Central memory CD4-positive, alpha-beta T cell (primary cell): Measurements from ENCODE around the gene SOX18.

Experiments used
- DNase-seq: peaks from one replicate; pipeline ENCODE4 v3.0.0; 2022

Gene SOX18

DNA sequence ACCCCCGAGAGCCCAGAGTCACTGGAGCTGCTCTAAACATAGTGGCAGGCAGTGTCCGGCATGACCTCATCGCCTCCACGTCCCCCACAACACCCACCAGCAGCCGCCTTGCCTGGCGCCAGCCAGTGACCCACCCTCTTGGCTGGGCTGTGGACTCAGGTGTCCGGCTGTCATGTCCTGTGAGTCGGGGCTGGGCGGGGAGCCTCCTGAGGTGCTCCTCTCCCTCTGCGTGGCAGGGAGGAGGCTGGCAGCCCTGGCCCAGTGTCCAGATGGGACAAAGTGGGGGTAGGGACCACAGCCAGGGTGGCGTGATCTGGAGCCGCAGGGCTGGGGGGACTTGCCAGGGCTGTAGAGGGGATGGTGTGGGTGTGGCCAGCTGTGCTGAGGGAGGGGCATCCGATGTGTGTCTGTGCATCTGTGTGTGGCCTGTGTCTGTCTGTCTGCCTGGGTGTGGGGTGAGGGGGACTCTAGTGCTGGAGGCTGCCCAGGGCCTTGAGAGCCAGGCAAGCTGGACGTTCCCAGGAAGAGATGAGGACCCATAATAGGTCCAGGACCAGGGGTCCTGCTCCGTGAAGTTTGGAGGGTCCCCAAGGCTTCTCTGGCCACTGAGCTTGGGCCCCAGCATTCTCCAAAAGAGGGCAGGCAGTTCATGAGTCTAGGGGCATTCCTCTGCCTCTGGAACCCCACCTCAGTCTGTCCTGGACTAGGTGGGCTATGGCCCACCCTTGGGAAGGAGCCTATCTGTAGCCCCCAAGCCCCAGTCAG lies 2.3 kb upstream of the SOX18 start:
- DNase-seq = no peak

DNA sequence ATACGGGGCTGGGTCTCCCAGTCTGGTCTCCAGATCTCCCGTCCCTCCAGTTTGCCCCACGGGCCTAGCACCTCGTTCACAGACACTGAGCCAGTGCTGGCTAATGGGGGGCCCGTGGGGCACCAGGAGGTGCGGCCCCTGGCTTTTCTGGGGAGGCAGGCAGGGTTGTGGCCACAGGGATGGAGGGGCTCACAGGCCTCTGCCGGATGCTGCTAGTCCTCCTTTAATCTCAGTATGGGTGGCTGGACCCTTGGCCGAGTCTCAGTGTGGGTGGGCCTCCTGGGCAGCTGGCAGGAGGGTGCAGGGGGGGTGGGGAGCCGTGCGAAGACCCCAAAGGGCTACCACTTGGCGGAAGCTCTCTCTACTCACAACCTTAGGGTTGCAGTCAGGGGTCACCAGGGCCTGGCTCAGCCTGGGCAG lies 1.6 kb upstream of the SOX18 start:
- no peak for DNase-seq

DNA sequence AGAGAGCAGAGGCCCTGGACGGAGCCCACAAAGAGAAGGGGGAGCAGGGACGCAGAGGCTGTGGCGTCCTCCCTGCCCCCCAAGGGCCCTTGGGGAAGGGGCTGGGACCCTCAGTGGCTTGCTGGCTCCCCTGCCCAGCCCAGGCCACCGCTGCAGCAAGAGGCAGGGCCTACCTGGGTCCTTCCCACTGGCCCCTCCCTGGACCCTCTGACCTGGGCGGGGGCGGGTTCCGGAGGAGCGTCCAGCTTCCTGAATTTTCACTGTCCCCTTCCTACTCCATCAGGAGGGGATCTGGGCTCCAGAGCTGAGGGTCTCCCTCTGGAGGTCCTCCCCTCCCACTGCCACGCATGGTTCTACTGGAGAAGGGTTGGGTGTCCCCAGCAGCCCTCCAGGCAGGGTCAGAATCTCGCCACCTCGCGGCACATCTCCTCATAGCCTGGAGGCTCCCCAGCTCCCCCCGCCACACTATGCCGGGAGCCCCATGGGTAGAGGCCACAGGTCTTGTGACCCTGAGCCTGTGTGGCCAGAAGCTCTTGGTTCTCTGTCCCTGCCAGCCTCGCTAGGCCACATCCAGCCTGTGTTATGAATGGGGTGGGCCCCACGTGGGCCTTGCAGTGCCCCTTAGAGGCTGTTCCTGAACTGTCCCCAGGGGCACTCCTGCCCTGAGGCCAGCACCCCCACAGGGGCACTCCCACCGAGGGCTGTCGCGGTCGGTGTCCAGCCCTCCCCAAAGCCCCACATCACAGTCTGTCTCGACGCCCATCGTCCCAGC lies 1.0 kb upstream of the SOX18 start:
- DNase-seq = no peak

DNA sequence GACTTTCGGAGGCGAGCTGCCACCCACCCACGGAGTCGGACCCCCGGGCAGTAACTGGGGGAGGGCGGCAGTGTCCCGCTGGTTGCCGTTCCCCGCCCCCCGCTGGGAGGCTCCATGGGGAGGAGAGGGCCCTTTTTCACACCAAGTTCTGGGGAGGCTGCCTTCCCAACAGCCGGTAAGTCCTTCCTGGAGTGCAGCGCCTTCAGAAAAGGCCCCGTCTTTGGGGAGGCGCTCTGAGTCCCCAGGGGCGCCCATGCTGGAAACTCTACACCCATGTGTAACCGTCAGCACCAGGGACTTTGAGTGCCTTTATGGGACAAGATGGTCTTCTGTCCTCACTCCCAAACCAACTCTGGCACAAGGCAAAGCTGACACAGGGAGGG lies 430 bp upstream of the SOX18 start:
- no peak for DNase-seq

DNA sequence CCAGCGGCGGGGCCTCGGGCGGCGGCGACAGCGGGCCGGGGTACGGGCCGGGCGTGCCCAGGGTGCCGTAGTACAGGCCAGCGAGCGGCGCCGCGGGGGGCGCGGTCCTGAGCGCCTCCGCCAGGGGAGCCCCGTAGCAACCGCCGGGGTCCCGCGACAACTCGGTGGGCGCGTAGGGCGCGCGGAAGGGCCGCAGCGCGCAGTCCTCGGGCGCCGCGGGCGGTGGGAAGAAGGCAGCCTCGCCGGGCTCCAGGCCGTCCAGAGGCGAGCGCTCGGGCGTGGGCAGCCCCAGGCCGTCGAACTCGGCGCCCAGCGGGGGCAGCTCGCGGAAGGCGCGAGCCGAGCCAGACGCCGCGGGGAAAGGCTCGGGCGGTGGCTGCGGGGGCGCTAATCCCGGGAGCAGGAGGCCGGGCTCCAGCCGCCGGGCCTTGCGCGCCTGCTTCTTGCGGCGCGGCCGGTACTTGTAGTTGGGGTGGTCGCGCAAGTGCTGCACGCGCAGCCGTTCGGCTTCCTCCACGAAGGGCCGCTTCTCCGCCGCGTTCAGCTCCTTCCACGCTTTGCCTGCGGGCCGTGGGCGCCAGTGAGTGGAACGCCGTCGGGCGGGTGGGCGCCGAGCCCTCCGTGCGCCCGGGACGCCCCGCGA lies 916 bp downstream of the SOX18 start:
- DNase-seq = no peak

DNA sequence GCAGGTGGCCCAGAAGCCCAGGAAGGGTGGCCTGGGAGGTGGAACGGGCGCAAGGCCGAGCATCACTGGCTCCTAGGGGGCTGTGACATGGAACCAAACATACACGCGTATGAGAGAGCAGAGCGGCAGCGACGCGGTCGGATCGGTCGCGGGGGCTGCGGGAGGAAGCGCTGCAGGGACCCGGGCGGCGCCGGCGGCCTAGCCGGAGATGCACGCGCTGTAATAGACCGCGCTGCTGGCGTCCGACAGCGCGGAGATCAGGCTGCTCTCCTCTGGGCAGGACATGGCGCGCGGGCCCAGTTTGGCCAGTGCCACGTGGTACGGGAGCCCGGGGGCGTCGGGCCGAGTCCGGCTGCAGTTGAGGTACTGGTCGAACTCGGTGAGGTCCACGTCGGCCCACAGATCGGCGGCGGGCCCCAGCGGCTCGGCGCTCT lies 1.5 kb downstream of the SOX18 start:
- DNase-seq = no peak

DNA sequence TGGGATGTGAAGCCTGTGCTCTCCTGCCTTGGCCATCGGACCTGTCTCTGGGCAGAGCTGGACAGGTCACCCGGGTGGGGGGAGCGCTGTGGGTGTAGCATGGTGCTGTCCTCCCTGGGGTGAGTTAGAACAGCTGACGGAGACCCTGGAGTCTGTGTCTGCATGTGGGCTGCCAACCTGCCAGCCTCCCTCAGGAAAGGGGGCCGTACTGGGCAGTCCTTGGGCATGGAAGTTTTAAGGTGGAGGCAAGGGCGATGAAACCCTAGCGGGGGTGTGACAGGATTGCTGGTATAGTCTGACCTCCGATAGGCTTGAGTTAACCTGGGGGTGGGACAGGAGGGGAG lies 2.4 kb downstream of the SOX18 start:
- no peak for DNase-seq

DNA sequence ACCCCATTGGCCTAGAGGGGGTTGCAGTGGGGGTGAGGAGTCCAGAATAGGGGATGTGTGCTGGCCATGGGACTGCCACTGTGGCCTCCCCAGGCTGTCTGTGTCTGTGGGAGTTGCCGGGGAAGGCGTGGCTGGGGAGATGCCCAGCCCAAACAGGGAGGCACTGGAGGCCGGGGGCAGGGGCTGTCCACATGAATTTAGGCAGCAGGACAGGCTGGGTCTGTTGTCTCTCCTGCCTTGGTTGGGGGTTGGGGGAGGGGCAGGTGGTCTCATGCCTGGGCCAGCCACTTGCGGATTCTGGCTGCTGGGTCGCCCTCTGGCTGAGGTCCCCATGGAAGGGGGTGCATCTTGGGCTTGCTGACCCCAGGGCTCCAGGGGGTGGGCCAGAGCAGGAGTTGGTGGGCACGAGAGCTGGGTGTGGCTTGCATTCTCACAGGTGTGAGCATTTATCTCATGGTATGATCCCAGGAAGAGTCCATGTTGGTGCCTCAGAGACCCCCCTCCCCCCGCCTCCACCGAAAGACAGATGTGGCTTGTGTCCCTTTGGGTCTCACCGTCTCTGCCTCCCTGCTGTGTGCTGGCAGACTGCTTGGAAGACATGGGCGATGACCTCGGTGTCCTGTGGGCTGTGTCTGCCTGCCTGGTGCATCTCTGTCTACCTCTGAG lies 4.0 kb downstream of the SOX18 start:
- DNase-seq = no peak

DNA sequence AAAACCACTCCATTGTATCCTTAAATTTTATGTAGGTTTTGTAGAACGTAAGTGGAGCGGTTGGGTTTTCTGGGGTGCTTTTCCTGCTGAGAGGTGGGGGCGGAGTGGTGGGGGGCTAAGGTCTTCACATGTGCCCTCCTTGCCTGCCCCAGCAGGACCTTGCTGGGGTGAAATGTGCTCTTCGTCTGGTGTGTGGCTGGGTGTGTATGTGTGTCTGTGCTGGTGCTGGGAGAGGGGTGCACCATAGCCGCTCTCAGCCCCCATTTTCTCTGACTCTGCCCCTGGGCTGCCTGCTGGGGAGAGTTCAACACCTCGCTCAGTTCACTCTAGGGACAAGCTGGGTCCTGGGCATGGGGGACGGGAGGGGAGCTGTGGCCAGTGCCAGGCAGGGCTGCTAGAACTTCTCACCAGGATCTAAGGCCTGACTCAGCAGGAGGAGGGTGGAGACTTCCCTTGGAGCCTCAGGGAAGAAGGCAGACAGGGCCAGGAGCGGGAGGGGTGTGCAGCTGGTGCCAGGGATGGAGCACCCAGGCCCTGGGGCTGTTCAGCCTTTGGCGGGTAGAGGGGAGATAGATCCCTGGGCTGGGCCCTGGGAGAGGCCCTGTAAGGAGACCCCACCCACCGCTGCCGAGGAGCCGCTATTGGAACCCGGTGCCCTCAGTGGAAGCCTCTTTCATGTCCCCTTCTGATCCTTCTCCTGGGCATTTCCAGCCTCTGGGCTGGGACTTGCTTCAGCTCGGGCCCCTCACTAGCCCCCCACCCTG lies 4.8 kb downstream of the SOX18 start:
- no peak for DNase-seq

DNA sequence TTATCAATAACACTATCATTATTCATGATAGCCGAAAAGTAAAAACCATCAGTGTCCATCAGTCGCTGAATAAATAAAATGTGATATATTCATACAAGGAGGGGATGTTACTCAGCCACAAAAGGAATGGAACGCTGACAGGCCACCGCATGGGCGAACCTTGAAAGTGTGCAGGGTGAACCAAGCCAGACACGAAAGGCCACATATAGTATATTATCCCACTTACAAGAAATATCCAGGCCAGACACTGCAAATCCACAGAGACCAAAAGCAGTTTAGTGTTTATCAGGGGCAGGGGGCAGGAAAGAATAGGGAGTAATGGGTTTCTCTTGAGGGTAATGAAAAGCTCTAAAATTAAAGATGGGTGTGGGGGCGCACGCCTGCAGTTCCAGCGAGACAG lies 5.7 kb downstream of the SOX18 start:
- DNase-seq = no peak

DNA sequence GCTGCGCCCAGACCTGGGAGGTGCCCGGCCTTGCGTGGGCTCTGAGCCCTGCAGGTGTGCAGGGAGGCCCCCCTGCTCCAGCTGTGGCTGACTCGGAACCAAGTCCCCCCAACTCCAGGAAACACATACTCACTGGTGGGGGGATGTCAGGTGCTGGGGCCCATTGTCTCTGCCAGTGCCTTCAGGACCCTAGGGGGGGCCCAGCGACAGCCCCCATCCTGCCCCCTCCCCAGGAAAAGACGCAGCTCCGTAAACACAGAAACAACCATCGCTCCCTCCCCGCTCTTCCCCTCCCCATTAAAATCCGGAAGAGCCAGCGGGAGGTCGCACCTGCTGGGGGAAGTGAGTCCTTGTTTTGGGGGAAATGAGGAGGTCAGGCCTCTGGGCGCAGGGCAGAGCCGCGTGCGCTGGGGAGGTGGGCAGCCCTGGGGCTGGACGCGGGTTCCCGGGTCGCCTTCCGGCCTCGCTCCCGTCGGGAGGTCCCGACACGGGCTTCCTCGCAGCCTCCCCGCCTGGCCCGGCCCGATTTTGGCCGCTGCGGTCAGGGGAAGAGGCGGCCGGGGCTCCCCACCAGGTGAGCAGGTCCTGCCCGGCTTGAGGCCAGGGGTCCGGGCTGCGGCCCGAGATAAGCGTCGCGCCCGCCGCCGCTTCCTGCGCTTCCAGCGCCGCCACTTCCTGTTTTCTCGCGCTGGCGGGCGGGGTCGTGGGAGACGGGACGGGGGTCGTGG lies 7.2 kb downstream of the SOX18 start:
- DNase-seq = no peak

DNA sequence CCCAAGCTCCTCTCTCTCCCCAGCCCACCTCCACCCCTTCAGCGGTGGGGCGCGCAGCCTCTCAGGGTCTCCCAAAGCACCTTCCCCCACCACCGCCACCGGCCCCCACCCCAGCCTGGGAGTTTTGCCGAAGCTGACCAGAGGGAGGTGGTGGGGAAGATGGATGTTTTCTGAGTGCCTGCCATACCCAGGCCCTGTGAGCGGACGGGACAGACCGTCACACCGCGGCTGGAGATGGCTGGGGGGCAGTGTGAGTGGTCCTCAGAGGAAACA lies 7.7 kb downstream of the SOX18 start:
- DNase-seq = no peak

DNA sequence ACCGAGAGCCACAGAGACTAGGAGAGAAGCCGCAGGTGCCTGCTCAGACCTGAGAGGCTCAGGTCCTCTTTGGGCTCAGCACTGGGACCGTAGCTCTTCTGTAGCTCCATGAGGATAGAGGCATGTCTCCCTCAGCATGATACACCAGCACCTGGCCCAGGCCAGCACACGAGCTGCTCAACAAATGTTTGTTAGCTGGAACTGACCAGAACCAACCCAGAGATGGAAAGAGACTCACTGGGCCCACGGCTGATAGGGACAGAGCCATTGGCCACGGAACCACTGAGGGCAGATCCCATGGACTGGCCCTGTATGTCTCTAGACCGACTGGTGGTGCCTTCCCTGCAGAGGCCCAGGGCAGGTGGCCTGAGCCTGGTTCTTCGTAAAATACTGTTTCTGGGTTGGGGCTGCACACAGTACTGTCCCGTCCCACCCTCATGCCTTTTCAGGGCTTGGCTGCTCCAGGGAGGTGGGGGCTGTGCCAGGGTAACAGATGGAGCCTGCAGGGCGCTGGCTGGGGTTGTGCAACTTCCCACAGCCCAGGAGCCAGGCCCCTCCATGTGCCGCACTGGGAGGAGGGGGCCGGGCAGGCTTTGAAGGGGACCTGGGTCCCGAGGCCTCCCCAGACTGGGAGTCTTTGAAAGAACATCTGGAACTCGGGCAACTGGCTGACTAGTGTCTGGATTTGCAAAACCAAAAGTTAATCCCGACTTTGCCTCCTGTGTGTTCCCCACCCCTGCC lies 8.2 kb downstream of the SOX18 start:
- no peak for DNase-seq

DNA sequence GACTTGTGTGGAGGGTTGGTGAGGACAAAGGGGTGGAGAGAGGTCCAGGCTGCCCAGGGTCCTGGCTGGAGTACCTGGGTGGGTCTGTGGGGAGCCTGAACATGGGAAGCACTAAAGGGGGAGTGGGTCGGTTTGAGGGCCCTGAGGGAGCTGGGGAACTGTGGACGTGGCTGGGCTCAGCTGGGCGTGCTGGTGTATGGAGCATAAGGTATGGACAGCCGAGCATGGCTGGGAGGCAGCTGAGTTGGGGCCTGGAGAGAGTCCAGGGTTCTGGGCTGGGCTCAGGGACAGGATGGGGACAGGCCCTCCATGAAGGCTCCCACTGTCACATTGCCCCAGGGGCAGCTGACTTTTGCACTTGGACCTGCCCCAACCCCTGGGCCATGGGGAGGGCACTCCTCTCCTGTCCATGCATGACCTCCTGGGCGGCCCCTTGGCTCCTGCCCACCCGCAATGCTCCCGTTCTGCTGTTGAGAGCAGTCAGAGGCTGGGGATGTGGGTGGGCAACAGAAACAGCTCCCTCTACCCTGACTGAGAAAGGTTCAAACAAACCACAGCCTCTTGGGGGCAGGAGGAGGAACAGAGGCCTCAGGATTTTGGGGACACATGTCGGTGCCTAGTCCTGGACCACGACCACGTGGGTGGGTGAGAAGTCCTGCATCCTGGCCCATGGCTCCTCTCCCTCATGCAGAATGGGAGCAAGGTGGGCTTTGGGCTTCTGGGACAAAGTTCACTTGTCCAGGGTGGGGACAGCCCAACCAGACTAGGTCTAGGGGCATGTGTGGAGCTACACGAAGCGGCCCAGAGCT lies 9.0 kb downstream of the SOX18 start:
- no peak for DNase-seq

DNA sequence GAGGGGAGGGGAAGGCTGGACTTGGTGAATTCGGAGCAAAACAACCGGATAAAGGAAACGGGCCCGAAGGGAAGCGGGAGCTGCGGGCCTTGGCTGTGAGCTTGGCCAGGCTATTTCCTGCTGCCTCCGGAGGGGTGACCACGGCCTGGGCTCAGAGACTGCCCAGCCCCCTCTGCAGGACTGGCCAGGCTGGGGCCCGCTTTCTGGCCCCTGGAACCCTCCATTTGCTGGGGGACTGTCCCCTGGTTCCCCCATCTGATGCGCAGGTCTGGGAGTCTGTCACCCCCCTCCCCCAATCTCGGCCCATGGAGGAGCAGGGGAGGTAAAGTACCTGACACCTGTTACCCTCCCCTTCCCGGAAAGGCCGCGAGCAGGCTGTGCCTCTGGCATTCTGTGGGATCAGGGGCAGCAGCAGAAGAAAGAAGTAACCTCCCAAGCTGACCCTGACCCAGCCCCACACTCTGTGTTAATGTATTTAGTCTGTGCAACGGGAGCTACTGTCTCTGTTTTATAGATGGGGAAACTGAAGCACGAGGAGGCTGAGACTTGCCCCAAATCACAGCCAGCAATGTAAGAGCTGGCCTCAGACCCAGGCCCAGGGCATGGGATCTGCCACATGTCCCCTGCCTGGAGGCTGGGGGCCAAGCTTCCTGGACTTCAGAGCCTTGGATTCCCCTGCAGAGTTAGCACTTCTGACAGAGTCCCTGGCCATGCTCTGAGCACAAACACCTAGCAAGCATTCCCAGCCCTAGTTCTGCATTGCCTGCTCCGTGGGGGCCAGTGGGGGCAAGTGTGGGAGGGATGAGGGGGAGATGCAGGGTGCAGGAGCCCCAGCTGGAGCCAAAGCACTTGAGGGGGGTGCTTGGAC lies 9.9 kb downstream of the SOX18 start:
- no peak for DNase-seq

DNA sequence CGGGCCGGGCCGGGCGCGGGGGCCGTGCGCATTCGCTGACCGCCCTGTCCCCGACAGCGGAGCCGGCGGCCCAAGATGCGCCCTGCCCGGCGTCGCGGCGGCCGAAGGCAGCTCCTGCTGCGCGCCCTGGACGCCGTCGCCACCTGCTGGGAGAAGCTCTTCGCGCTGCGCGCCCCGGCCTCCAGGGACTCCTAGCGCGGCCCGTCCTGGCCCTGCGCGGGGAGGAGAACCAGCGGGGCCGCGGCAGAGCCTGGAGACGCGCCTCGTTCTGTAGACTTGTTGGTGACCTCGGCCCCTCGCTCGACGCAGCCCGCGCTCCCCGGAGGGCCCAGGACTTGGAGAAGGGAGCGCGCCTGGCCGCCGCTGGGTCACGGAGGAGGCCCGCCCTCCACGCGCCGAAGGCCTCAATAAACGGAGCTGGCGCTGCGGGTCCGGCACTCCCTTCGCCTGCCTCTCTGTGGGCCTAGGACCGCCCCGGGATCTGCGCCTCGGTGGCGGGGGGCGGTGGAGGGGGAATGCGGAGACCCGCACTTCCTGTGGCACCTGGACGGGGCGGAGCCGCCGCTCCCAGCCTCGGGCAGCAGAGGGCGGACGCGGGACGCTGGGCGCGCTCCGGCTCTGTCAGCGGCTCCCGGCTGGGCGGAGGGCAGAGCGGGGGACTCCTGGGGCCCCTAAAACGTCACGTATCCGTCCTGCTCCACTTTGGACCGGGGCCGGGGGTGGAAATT lies 10.7 kb downstream of the SOX18 start:
- peak; percentile 67 for DNase-seq

DNA sequence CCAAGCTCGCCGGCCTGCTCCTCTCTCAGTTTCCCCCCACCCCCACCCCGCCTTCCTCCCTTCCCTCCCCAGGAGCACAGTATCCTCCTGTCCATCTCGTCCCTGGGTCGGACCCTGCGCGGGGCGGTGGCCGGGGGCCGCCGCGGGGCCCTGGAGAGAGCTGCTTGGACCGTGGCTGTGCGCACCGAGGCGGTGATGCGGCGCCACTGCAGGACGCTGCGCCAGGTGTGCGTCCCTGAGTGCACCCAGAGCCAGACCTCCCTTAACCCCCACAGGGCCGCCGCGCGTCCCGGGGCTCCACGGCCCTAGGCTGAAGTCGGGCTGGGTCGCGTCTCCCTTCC lies 11.2 kb downstream of the SOX18 start:
- no peak for DNase-seq

DNA sequence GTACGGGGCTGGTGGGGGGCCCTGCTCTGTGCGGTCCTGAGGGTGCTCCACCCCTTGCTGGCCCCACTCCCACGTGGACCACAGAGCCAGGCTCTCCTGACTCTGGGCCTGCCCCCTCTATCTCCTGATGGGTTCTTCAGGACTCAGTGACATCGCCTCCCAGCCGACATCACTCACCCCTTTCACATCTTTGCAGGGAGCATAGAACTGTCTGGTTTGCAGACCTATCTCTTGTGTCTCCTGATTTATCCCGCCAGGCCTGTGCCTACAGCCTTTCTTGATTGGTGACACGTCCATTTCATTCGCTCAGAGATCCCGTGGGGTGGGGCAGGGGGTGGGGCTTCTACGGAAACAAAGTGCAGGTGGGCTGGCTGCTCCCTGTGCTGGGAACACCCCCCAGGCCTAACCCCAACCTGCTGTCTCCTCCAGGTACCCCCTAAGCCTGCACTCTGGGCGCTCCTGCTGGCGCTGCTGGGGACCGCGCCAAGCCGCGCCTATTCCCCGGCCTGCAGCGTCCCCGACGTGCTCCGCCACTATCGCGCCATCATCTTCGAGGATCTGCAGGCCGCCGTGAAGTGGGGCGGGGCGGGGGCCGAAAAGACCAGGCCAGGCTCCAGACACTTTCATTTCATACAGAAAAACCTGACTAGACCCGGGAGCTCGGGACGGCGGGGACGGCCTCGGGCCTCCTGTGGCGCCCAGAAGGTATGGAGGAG lies 11.8 kb downstream of the SOX18 start:
- no peak for DNase-seq

DNA sequence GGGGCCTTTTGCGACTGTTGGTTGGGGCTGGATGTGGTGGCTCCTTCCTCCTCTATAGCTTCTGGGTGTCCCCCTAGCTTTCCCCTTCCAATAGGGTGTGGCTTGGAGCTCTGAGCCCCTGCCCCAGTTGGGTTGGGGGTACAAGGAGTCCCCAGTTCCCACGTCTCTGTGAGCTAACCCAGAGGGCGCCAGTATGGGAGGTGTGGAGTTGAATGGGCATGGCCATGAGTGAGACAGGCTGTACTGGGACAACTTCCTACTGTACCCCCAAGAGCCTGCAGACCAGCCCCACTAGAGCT lies 12.3 kb downstream of the SOX18 start:
- DNase-seq = no peak
